Astrocyte (in vitro differentiated cells and primary cell): ENCODE results near the gene SIK3. TPM values are rescaled to one million over a fixed set of nuclear protein-coding genes. Genes with fewer than 3 reads are reported as not detected.

Experiments used
- DNase-seq: peaks from one replicate; pipeline ENCODE4 v3.0.0-alpha.2; 2010; ENCODE audit warnings: low read depth
- FAIRE-seq: peaks from 2 replicates; lab custom pipeline; 2011; peaks lifted over from hg19 to GRCh38; lab: Jason Lieb, UNC
- H2AFZ ChIP-seq: 2 replicates; pipeline ENCODE4 v1.6.0; 2012; ENCODE audit warnings: low read depth, low read length, inconsistent platforms
- H3K27ac ChIP-seq: 2 replicates; pipeline ENCODE4 v1.5.1; 2011; ENCODE audit warnings: low read depth, low read length, inconsistent platforms
- H3K27me3 ChIP-seq: 2 replicates; pipeline ENCODE4 v1.6.0; 2011; ENCODE audit warnings: low read length, inconsistent platforms; ENCODE audit not compliant: insufficient read depth
- H3K36me3 ChIP-seq: 2 replicates; pipeline ENCODE4 v1.5.1; 2011; ENCODE audit warnings: low read length, inconsistent platforms; ENCODE audit not compliant: insufficient read depth
- H3K4me1 ChIP-seq: 2 replicates; pipeline ENCODE4 v1.5.1; 2011; ENCODE audit warnings: low read length, inconsistent platforms; ENCODE audit not compliant: insufficient read depth
- H3K4me2 ChIP-seq: 2 replicates; pipeline ENCODE4 v1.6.0; 2012; ENCODE audit warnings: low read length, inconsistent platforms
- H3K4me3 ChIP-seq: 2 replicates; pipeline ENCODE4 v1.5.1; 2011; ENCODE audit warnings: low read depth, mild to moderate bottlenecking, low read length, inconsistent platforms; ENCODE audit not compliant: insufficient read depth
- H3K79me2 ChIP-seq: 2 replicates; pipeline ENCODE4 v1.6.0; 2012; ENCODE audit warnings: mild to moderate bottlenecking, low read length, inconsistent platforms; ENCODE audit not compliant: insufficient read depth
- H3K9ac ChIP-seq: 2 replicates; pipeline ENCODE4 v1.6.0; 2012; ENCODE audit warnings: mild to moderate bottlenecking, low read length, inconsistent platforms
- H3K9me3 ChIP-seq: 2 replicates; pipeline ENCODE4 v1.5.1; 2012; ENCODE audit warnings: low read depth, mild to moderate bottlenecking, low read length, inconsistent platforms; ENCODE audit not compliant: insufficient read depth
- H4K20me1 ChIP-seq: 2 replicates; pipeline ENCODE4 v1.6.0; 2012; ENCODE audit warnings: low read length, inconsistent platforms; ENCODE audit not compliant: insufficient read depth
- H3K27ac Mint-ChIP-seq: one replicate; pipeline ENCODE4 v1.8.0; 2021; ENCODE audit warnings: mild to moderate bottlenecking, mixed read lengths; ENCODE audit not compliant: unreplicated experiment
- H3K27me3 Mint-ChIP-seq: one replicate; pipeline ENCODE4 v1.8.0; 2021; ENCODE audit warnings: low read depth, mixed read lengths; ENCODE audit not compliant: unreplicated experiment
- H3K36me3 Mint-ChIP-seq: one replicate; pipeline ENCODE4 v1.8.0; 2021; ENCODE audit warnings: low read depth, mixed read lengths; ENCODE audit not compliant: unreplicated experiment
- H3K4me1 Mint-ChIP-seq: one replicate; pipeline ENCODE4 v1.8.0; 2021; ENCODE audit warnings: low read depth, mixed read lengths; ENCODE audit not compliant: unreplicated experiment
- H3K4me3 Mint-ChIP-seq: one replicate; pipeline ENCODE4 v1.8.0; 2021; ENCODE audit warnings: mild to moderate bottlenecking, moderate library complexity, mixed read lengths; ENCODE audit not compliant: unreplicated experiment
- H3K9me3 Mint-ChIP-seq: one replicate; pipeline ENCODE4 v1.8.0; 2021; ENCODE audit warnings: mild to moderate bottlenecking, mixed read lengths; ENCODE audit not compliant: unreplicated experiment
- CTCF ChIP-seq: IDR thresholded peaks from 2 replicates; pipeline ENCODE4 v1.5.1; 2011; ENCODE audit warnings: low read depth, mild to moderate bottlenecking, inconsistent platforms, low read length, moderate library complexity; ENCODE audit not compliant: insufficient read depth
- EZH2 ChIP-seq: IDR thresholded peaks from 2 replicates; pipeline ENCODE4 v1.6.1; 2012; ENCODE audit warnings: mild to moderate bottlenecking, low read length, inconsistent platforms; ENCODE audit not compliant: insufficient read depth
- total RNA-seq: library from RNA; stranded (reverse); gene quantifications from 2 replicates; pipeline ENCODE4 v1.2.1, GENCODE V29; 2021

Gene SIK3
- total RNA-seq, 1 donor from 2014 or later: 34.4 TPM

- Mint-ChIP-seq H3K4me3 (no peak overlapping the region), H3K9me3 (no peaks in the 10 kb centered on the region), H3K27me3 (peaks cover 27% of the 10 kb centered on the region), H3K27ac (no peak overlapping the region), H3K36me3 (no peaks in the 10 kb centered on the region), H3K4me1 (peaks cover 11% of the 10 kb centered on the region)
- H3K4me1 ChIP-seq: peaks cover 7% of the 10 kb centered on the region
- no peak overlapping the region for H3K9ac ChIP-seq
- no peaks in the 10 kb centered on the region for H3K9me3 ChIP-seq
- TF ChIP-seq EZH2 (no peak), CTCF (no peak)
- no peaks in the 10 kb centered on the region for H3K36me3 ChIP-seq
- no peaks in the 10 kb centered on the region for H3K27me3 ChIP-seq
- H3K79me2 ChIP-seq: no peaks in the 10 kb centered on the region
- FAIRE-seq: no peak
- H3K4me3 ChIP-seq: no peak overlapping the region
- DNase-seq: no peak
- no peak overlapping the region for H2AFZ ChIP-seq
- H4K20me1 ChIP-seq: no peaks in the 10 kb centered on the region
- H3K4me2 ChIP-seq: no peak overlapping the region
- no peak overlapping the region for H3K27ac ChIP-seq
Observed at GRCh38 chr11:116836632-116836991, 261.6 kb downstream of the SIK3 start.

- H3K9me3 ChIP-seq: no peaks in the 10 kb centered on the region
- TF ChIP-seq CTCF (peak; percentile 28), EZH2 (no peak)
- H3K9ac ChIP-seq: peak overlapping the region; percentile 47
- no peaks in the 10 kb centered on the region for H3K79me2 ChIP-seq
- no peaks in the 10 kb centered on the region for H4K20me1 ChIP-seq
- DNase-seq (peak; percentile 86), FAIRE-seq (peak; percentile 41)
- no peaks in the 10 kb centered on the region for H3K27me3 ChIP-seq
- H3K36me3 ChIP-seq: no peaks in the 10 kb centered on the region
- no peaks in the 10 kb centered on the region for H3K9me3 Mint-ChIP-seq
- H3K4me2 ChIP-seq: peak overlapping the region; percentile 84
- H3K27me3 Mint-ChIP-seq: peaks cover 27% of the 10 kb centered on the region
- H3K4me1 ChIP-seq: peaks cover 7% of the 10 kb centered on the region
- peak overlapping the region; percentile 14 for H3K27ac ChIP-seq
- peak overlapping the region; percentile 29 for H3K4me3 ChIP-seq
- no peaks in the 10 kb centered on the region for H3K36me3 Mint-ChIP-seq
- peaks cover 11% of the 10 kb centered on the region for H3K4me1 Mint-ChIP-seq
- peak overlapping the region; percentile 87 for H2AFZ ChIP-seq
- no peak overlapping the region for H3K4me3 Mint-ChIP-seq
- H3K27ac Mint-ChIP-seq: no peak overlapping the region
Observed at GRCh38 chr11:116835791-116836631, 262.2 kb downstream of the SIK3 start.
